ENCODE measurements around the gene LPIN1.

The LPIN1 gene

DNA sequence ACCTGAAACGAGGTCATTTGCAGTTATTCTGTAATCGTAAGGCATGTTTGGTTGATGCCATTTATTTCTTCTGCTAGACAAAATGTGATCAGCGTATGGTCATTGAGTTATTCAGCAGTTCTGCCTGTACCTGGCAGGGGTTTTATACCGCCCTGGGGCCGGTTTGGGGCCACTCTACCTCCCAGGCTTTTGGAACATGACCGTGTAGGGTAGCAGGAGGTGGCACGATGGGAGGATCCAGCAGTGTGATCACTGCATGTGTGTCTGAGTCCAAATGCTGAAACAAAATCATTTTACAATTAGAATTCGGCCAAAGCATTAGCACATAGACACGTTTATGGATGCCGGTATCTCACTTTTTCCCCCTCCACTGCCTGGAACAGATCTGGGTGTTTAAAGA is 26.7 kb downstream of the LPIN1 start:
- Histone ChIP-seq H3K4me2 (no peak overlapping the region), H3K27me3 (ENCODE audit: insufficient read depth, low read depth) (no peaks in the 10 kb centered on the region), H3K36me3 (ENCODE audit: insufficient read depth) (peaks cover 14% of the 10 kb centered on the region; the same call in 1 of the 2 replicates), H3K9ac (no peak overlapping the region), H4K20me1 (ENCODE audit: insufficient read depth) (no peaks in the 10 kb centered on the region), H2AFZ (ENCODE audit: low read depth) (no peak overlapping the region), H3K4me3 (IDR thresholded peaks at IDR 0.05; ENCODE audit: insufficient read depth, low read depth, low read length) (no peak overlapping the region), H3K27ac (no peak overlapping the region), H3K79me2 (ENCODE audit: insufficient read depth, low read depth) (peaks cover 19% of the 10 kb centered on the region; the same call in 1 of the 2 replicates), H3K4me1 (ENCODE audit: low read depth, poor library complexity, severe bottlenecking) (peaks cover 35% of the 10 kb centered on the region)
- TF ChIP-seq, protein P1, sequence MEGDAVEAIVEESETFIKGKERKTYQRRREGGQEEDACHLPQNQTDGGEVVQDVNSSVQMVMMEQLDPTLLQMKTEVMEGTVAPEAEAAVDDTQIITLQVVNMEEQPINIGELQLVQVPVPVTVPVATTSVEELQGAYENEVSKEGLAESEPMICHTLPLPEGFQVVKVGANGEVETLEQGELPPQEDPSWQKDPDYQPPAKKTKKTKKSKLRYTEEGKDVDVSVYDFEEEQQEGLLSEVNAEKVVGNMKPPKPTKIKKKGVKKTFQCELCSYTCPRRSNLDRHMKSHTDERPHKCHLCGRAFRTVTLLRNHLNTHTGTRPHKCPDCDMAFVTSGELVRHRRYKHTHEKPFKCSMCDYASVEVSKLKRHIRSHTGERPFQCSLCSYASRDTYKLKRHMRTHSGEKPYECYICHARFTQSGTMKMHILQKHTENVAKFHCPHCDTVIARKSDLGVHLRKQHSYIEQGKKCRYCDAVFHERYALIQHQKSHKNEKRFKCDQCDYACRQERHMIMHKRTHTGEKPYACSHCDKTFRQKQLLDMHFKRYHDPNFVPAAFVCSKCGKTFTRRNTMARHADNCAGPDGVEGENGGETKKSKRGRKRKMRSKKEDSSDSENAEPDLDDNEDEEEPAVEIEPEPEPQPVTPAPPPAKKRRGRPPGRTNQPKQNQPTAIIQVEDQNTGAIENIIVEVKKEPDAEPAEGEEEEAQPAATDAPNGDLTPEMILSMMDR (conservative IDR thresholded peaks at IDR 0.05; ENCODE audit: low read depth, low read length), result no peak

DNA sequence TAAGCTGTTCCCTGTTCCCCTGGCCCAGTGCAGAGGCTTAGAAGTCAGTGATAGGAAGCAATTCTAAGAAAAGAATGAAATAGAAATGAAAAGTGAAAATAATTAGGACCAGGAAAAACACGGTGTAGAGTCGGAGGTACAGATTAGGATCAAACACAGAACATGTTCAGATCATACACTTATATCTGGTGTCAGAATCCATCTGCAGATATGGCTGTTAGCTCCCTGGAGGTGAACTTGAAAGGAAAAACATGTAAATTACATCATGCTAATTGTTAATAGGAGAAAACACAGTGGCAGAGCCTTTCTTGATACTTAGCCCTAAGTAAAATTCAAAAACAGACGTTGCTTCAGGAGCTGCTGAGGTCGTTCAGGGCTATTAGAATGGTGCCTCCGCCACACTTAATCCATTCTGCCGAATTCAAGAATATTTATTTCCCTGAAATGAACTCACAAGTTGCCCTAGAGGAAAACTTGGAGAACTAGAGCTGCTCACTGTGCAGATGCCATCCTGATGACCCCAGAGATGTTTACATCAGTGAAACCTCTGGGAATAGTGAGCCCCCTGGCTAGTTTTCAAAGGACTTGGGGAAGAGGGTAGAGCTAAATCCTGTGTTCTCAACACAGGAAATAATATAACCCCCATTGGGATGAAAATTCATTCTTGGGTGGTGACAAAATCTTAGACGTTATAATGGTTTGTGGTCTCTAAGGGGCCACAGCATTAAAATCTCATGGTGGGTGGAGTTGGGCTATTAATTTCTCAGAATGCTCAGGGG is 27.5 kb downstream of the LPIN1 start:
- no peak overlapping the region for H3K4me2 ChIP-seq
- no peaks in the 10 kb centered on the region for H3K27me3 ChIP-seq (ENCODE audit: insufficient read depth, low read depth)
- peaks cover 19% of the 10 kb centered on the region; the same call in 1 of the 2 replicates for H3K79me2 ChIP-seq (ENCODE audit: insufficient read depth, low read depth)
- no peak overlapping the region for H3K4me3 ChIP-seq (IDR thresholded peaks at IDR 0.05; ENCODE audit: insufficient read depth, low read depth, low read length)
- peaks cover 43% of the 10 kb centered on the region for H3K4me1 ChIP-seq (ENCODE audit: low read depth, poor library complexity, severe bottlenecking)
- H4K20me1 ChIP-seq (ENCODE audit: insufficient read depth), result no peaks in the 10 kb centered on the region
- H3K9ac ChIP-seq, result no peak overlapping the region
- no peak overlapping the region for H3K27ac ChIP-seq
- no peak overlapping the region for H2AFZ ChIP-seq (ENCODE audit: low read depth)
- H3K36me3 ChIP-seq (ENCODE audit: insufficient read depth), result peaks cover 14% of the 10 kb centered on the region; the same call in 1 of the 2 replicates
- TF ChIP-seq, protein P1 (conservative IDR thresholded peaks at IDR 0.05; ENCODE audit: low read depth, low read length), result no peak

- no peak overlapping the region for H2AFZ ChIP-seq (ENCODE audit: low read depth)
- H3K27me3 ChIP-seq (ENCODE audit: insufficient read depth, low read depth), result no peaks in the 10 kb centered on the region
- TF ChIP-seq, protein P1 (conservative IDR thresholded peaks at IDR 0.05; ENCODE audit: low read depth, low read length), result no peak
- H4K20me1 ChIP-seq (ENCODE audit: insufficient read depth), result no peaks in the 10 kb centered on the region
- peaks cover 12% of the 10 kb centered on the region; the same call in 1 of the 2 replicates for H3K36me3 ChIP-seq (ENCODE audit: insufficient read depth)
- peak overlapping the region; percentile 49; the same call in 1 of the 2 replicates for H3K27ac ChIP-seq
- H3K4me1 ChIP-seq (ENCODE audit: low read depth, poor library complexity, severe bottlenecking), result peaks cover 47% of the 10 kb centered on the region
- H3K9ac ChIP-seq, result no peak overlapping the region
- H3K4me3 ChIP-seq (IDR thresholded peaks at IDR 0.05; ENCODE audit: insufficient read depth, low read depth, low read length), result no peak overlapping the region
- peaks cover 23% of the 10 kb centered on the region; the same call in 1 of the 2 replicates for H3K79me2 ChIP-seq (ENCODE audit: insufficient read depth, low read depth)
- peak overlapping the region; percentile 76; the same call in 1 of the 2 replicates for H3K4me2 ChIP-seq
Measured at GRCh38 chr2:11774600-11774999, 28.2 kb downstream of the LPIN1 start.

- Histone ChIP-seq H4K20me1 (ENCODE audit: insufficient read depth) (no peaks in the 10 kb centered on the region), H3K27me3 (ENCODE audit: insufficient read depth, low read depth) (no peaks in the 10 kb centered on the region), H3K79me2 (ENCODE audit: insufficient read depth, low read depth) (peaks cover 26% of the 10 kb centered on the region; the same call in 1 of the 2 replicates), H3K27ac (peak overlapping the region; percentile 49), H3K4me3 (IDR thresholded peaks at IDR 0.05; ENCODE audit: insufficient read depth, low read depth, low read length) (no peak overlapping the region), H3K4me2 (peak overlapping the region; percentile 76), H3K9ac (peak overlapping the region; percentile 2; the same call in 1 of the 2 replicates), H3K36me3 (ENCODE audit: insufficient read depth) (peaks cover 5% of the 10 kb centered on the region; the same call in 1 of the 2 replicates), H3K4me1 (ENCODE audit: low read depth, poor library complexity, severe bottlenecking) (peaks cover 48% of the 10 kb centered on the region), H2AFZ (ENCODE audit: low read depth) (no peak overlapping the region)
- TF ChIP-seq, protein P1 (conservative IDR thresholded peaks at IDR 0.05; ENCODE audit: low read depth, low read length), result no peak
Measured at GRCh38 chr2:11775384-11775783, 29.0 kb downstream of the LPIN1 start.
